GM18951 (cell line): Measurements from ENCODE around the gene CPTP.

ENCODE experiments used
- POLR2A ChIP-seq: IDR thresholded peaks from 4 replicates; pipeline ENCODE4 v1.6.1; 2011; ENCODE audit warnings: mild to moderate bottlenecking; ENCODE audit not compliant: insufficient read length, insufficient read depth; ENCODE audit errors: extremely low read depth
- in situ Hi-C: fragments of 300-500 bp; cut with MboI; formaldehyde crosslinking; loops from one replicate; pipeline ENCODE4 v1.12.0; 2022; ENCODE audit warnings: low sequenced_read_pairs, mixed read lengths, inconsistent platforms; ENCODE audit not compliant: unreplicated experiment

CPTP gene

DNA sequence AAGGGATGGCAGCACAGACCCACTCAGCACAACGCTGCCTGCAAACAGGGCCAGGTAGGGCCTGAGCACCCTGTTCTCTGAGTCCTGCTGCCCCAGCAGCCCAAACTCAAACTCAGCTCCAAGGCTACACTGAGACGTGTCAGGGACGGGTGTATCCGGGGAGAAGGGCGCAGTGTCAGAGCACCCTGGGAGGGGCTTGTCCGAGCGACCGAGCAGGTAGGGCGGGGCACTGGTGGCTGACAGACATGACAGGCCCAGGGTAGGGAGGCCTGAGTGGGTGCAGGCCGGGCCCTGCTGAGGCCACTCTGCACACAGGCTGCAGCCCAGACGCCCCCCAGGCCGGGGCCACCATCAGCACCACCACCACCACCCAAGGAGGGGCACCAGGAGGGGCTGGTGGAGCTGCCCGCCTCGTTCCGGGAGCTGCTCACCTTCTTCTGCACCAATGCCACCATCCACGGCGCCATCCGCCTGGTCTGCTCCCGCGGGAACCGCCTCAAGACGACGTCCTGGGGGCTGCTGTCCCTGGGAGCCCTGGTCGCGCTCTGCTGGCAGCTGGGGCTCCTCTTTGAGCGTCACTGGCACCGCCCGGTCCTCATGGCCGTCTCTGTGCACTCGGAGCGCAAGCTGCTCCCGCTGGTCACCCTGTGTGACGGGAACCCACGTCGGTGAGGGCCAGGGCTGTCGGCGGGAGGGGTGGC lies 38.8 kb upstream of the CPTP start:
- no peak for TF ChIP-seq POLR2A
- in situ Hi-C loops: no loop called here

- in situ Hi-C loops: no loop called here
- TF ChIP-seq POLR2A: no peak
These were observed 38.0 kb upstream of the CPTP start for GRCh38 chr1:1286313-1287261.

- in situ Hi-C loops: no loop called here
- TF ChIP-seq POLR2A: no peak
These were observed 37.1 kb upstream of the CPTP start for GRCh38 chr1:1287288-1288110.

GRCh38 chr1:1290238-1290731 lies 34.3 kb upstream of the CPTP start:
- no peak for TF ChIP-seq POLR2A
- in situ Hi-C loops: no loop called here

- in situ Hi-C loops: no loop called here
- TF ChIP-seq POLR2A: no peak
These were observed 33.5 kb upstream of the CPTP start for GRCh38 chr1:1291023-1291528.

DNA sequence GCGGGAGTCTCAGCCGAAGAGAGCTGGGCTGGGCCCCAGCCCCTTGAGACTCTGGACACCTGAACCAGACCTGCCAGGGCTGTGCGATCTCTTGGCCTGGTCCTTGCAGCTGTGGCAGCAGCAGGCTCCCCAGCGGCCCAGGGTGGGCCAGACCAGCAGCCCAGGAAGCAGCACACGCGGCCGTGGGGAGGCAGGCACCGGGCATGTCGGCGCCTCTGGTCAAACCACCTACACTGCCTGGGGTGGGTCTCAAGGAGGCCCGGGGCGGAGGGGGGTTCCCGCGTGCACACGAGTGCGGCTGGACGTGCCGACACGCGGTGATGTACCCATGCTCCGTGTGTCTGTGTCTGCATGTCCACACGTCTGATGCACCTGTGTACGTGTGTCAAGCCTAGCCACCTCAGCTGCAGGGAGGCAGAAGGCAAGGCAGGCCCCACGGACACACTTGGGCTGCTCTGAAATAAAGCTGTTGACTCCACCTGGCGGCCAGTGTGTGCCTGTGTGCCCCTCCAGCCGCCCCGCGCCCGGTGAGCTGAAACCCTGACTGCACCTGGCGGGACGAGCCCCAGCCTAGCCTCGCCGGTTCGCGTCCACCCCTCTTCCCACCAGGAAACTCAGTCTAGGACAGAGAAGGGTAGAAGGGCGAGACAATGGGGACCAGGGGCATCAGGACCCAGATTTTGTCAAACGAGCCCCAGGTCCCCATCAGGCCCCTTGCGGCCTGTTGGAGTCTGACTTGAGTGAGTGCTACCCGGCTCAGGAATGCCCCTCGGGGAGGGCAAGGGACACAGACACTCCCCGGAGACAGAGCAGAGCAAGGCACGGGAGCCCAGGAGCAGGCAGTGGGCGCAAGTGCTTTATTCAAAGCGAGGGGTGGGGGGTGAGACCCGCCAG lies 32.8 kb upstream of the CPTP start:
- no peak for TF ChIP-seq POLR2A
- in situ Hi-C loops: no loop called here

- in situ Hi-C loops: no loop called here
These were observed 32.2 kb upstream of the CPTP start for GRCh38 chr1:1292442-1292779.

DNA sequence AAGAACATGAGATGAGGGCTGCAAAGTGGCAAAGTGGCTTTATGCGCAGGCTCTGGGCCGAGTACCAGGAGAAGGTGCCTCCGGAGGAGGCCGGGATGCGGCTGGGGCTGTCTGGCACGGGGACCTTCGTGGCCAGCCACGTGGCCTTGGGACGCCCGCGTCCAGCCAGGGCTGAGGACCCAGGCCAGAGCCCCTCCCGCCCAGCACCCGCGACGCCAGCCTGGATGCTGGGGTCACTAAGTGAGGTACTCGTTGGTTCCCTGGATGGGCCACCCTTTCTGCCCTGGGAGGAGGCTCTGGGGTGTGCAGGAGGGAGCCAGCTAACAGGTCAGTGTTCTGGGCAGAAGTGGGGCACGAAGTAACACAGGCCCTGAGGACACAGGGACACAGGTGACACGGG lies 31.8 kb upstream of the CPTP start:
- in situ Hi-C loops: no loop called here

More at GRCh38 chr1:1292442-1292779, 32.2 kb upstream of the CPTP start:
- no peak for TF ChIP-seq POLR2A

DNA sequence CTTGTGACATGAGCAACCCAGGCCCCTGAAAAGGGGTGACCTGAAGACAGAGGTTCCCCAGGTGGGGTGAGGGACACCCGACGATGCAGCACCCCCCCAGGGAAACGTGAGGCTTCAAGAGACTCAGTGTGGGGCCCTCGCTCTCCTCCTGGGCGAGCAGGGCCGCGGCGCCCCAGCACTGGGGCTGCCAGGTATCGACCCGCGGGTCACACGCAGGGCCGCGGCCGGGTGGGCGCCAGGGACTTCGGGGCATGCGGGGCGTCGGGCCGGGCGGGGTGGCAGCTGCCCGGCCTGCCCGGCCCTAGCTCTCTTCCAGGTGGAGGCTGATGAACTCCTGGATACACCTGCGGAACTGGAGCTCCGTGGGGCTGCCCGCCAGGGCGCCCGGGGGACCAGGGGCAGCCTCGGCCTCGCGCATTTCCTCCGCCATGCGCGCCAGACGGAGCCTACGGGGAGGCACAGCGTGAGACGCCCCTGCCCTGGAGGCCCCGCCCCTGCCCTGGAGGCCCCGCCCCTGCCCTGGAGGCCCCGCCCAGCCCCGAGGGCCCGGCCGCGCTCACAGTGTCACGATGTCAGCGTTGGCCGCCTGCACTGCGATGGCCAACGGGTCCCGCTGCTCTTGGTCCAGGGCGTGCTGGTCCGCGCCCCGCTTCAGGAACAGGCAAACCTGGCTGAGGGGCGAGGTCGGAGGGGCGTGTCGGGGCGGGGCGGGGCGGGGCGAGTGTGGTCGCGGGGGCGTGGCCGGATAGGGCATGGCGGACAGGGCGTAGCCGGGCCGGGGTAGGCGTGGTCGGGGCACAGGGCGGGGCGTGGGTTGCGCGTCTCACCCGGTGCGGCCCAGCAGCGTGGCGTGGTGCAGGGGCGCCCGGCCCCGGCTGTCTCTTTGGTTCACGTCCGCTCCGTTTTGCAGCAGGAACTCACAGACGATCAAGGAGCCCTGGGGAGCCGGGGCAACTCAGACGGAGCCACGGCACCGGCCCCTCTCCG lies 31.0 kb upstream of the CPTP start:
- no peak for TF ChIP-seq POLR2A
- in situ Hi-C loops: no loop called here

More for the DNA sequence above, 31.8 kb upstream of the CPTP start:
- TF ChIP-seq POLR2A: no peak

GRCh38 chr1:1294250-1294890 lies 30.2 kb upstream of the CPTP start:
- TF ChIP-seq POLR2A: no peak

More at GRCh38 chr1:1294250-1294890, 30.2 kb upstream of the CPTP start:
- in situ Hi-C loops: no loop called here
